ENCODE results near the gene ABLIM1. TPM values are rescaled to one million over a fixed set of nuclear protein-coding genes. Genes with fewer than 3 reads are reported as not detected.

The ABLIM1 gene
- total RNA-seq, 4 donors from 2014 or later = 75.2 to 172 (median 110) TPM

DNA sequence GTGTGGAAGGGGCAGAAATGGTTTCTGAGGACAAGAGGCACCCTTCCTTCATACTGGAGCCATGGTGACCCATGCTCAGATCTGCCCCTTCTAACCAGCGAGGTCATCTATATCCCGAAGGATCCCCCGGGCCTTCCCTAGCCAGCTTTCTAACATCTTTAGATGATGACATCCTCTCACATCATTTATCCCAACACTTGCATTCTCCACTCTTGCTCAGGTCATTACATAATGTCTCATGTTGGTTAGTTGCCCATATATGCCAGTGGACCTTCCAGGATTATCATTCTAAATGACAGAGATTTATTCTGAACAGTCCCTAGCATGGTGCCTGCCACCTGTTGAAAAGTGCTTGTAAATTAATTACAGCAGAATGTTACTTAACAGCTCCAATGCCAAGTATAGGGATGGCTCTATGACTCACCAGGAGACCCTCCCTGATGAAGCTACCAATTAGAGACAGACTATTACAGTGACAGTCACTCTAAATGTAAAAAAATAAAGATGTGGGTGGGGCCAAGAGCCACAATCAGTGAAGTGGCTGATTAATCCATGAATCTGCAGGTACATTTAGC is 22.6 kb upstream of the ABLIM1 start:
- 81 to 84% methylated on average over 3 of the region's 3 CpGs for WGBS, 2 donors (ENCODE audit: low coverage in 1 of 2)
- TF ChIP-seq POLR2AphosphoS5 (IDR thresholded peaks at IDR 0.05) (no peak), CTCF (IDR thresholded peaks at IDR 0.05) (no peak), EP300 (IDR thresholded peaks at IDR 0.05) (no peak), POLR2A (IDR thresholded peaks at IDR 0.05) (no peak)
- Histone ChIP-seq H3K27me3 (no peaks in the 10 kb centered on the region), H3K4me3 (no peak overlapping the region), H3K27ac (no peak overlapping the region), H3K4me1 (peaks cover 6 to 45% (median 12%) of the 10 kb centered on the region in 3 donors), H3K9me3 (no peaks in the 10 kb centered on the region), H3K36me3 (no peaks in the 10 kb centered on the region)
- no peak for ATAC-seq

- H3K4me1 ChIP-seq = peaks cover 5 to 34% (median 6%) of the 10 kb centered on the region in 3 donors
- no peaks in the 10 kb centered on the region for H3K27me3 ChIP-seq
- no peak for TF ChIP-seq POLR2AphosphoS5 (IDR thresholded peaks at IDR 0.05)
- TF ChIP-seq EP300 (IDR thresholded peaks at IDR 0.05) = no peak
- TF ChIP-seq POLR2A (IDR thresholded peaks at IDR 0.05) = no peak
- no peak for TF ChIP-seq CTCF (IDR thresholded peaks at IDR 0.05)
- H3K9me3 ChIP-seq = no peaks in the 10 kb centered on the region
- H3K36me3 ChIP-seq = no peaks in the 10 kb centered on the region
- no peak overlapping the region for H3K4me3 ChIP-seq
- WGBS, 2 donors (ENCODE audit: low coverage in 1 of 2) = 85 to 94% methylated on average over 3 to 5 of the region's 5 CpGs
- ATAC-seq = no peak
- H3K27ac ChIP-seq = no peak overlapping the region
Measured at GRCh38 chr10:114679552-114679951, 21.5 kb upstream of the ABLIM1 start.

GRCh38 chr10:114678820-114679219 is 20.7 kb upstream of the ABLIM1 start:
- Histone ChIP-seq H3K27me3 (no peaks in the 10 kb centered on the region), H3K9me3 (no peaks in the 10 kb centered on the region), H3K36me3 (no peaks in the 10 kb centered on the region), H3K4me3 (no peak overlapping the region), H3K27ac (no peak overlapping the region), H3K4me1 (peaks cover 0 to 27% (median 6%) of the 10 kb centered on the region in 3 donors)
- 64 to 100% methylated on average over 2 of the region's 2 CpGs for WGBS, 2 donors (ENCODE audit: low coverage in 1 of 2)
- TF ChIP-seq POLR2A (IDR thresholded peaks at IDR 0.05) (no peak), CTCF (IDR thresholded peaks at IDR 0.05) (no peak), EP300 (IDR thresholded peaks at IDR 0.05) (no peak), POLR2AphosphoS5 (IDR thresholded peaks at IDR 0.05) (no peak)
- no peak for ATAC-seq

- Histone ChIP-seq H3K27ac (no peak overlapping the region), H3K4me1 (peaks cover 0 to 22% (median 1%) of the 10 kb centered on the region in 3 donors), H3K9me3 (no peaks in the 10 kb centered on the region), H3K27me3 (no peaks in the 10 kb centered on the region), H3K36me3 (no peaks in the 10 kb centered on the region), H3K4me3 (no peak overlapping the region)
- WGBS, 2 donors (ENCODE audit: low coverage in 1 of 2) = 80 to 82% methylated on average over 3 to 4 of the region's 4 CpGs
- no peak for ATAC-seq
- TF ChIP-seq POLR2A (IDR thresholded peaks at IDR 0.05) (no peak), EP300 (IDR thresholded peaks at IDR 0.05) (no peak), POLR2AphosphoS5 (IDR thresholded peaks at IDR 0.05) (no peak), CTCF (IDR thresholded peaks at IDR 0.05) (no peak)
Measured at GRCh38 chr10:114678336-114678735, 20.3 kb upstream of the ABLIM1 start.

GRCh38 chr10:114674346-114674745 is 16.3 kb upstream of the ABLIM1 start:
- TF ChIP-seq CTCF (IDR thresholded peaks at IDR 0.05) = no peak
- TF ChIP-seq EP300 (IDR thresholded peaks at IDR 0.05) = no peak
- no peak for TF ChIP-seq POLR2AphosphoS5 (IDR thresholded peaks at IDR 0.05)
- no peak for TF ChIP-seq POLR2A (IDR thresholded peaks at IDR 0.05)
- Histone ChIP-seq H3K4me1 (no peaks in the 10 kb centered on the region), H3K27ac (no peak overlapping the region), H3K27me3 (no peaks in the 10 kb centered on the region), H3K36me3 (no peaks in the 10 kb centered on the region), H3K9me3 (no peaks in the 10 kb centered on the region), H3K4me3 (no peak overlapping the region)
- ATAC-seq = no peak
- 83 to 98% methylated on average over 4 of the region's 4 CpGs for WGBS, 2 donors (ENCODE audit: low coverage in 1 of 2)
